ENCODE data around the gene THAP4.

The THAP4 gene

GRCh38 chr2:241637018-241637794, at the start of gene THAP4, which contains the start of gene ATG4B:
TSS of gene THAP4 (minus strand) at chr2:241637158. CDS start at chr2:241637017, 141 bp downstream.
TSS of gene ATG4B (plus strand) at chr2:241637693. CDS start at chr2:241637715, 22 bp downstream.
- DNase-seq (ENCODE audit: low spot score), result peak; percentile 95

GRCh38 chr2:241686324-241686649, 49.3 kb upstream of the THAP4 start:
- DNase-seq (ENCODE audit: low spot score), result no peak

GRCh38 chr2:241680827-241681599, 44.1 kb upstream of the THAP4 start:
- no peak for DNase-seq (ENCODE audit: low spot score)

- DNase-seq (ENCODE audit: low spot score), result no peak
Measured at GRCh38 chr2:241680044-241680443, 43.1 kb upstream of the THAP4 start.

- DNase-seq (ENCODE audit: low spot score), result no peak
Measured at GRCh38 chr2:241678784-241679540, 42.0 kb upstream of the THAP4 start.

- no peak for DNase-seq (ENCODE audit: low spot score)
Measured at GRCh38 chr2:241678307-241678706, 41.3 kb upstream of the THAP4 start.

- no peak for DNase-seq (ENCODE audit: low spot score)
Measured at GRCh38 chr2:241677392-241677791, 40.4 kb upstream of the THAP4 start.

- DNase-seq (ENCODE audit: low spot score), result no peak
Measured at GRCh38 chr2:241676665-241677064, 39.7 kb upstream of the THAP4 start.

GRCh38 chr2:241675885-241676284, 38.9 kb upstream of the THAP4 start:
- DNase-seq (ENCODE audit: low spot score), result no peak

- no peak for DNase-seq (ENCODE audit: low spot score)
Measured at GRCh38 chr2:241673797-241674725, 37.1 kb upstream of the THAP4 start.

- no peak for DNase-seq (ENCODE audit: low spot score)
Measured at GRCh38 chr2:241673189-241673663, 36.3 kb upstream of the THAP4 start.

- no peak for DNase-seq (ENCODE audit: low spot score)
Measured at GRCh38 chr2:241672243-241673188, 35.6 kb upstream of the THAP4 start.

GRCh38 chr2:241671457-241672240, 34.7 kb upstream of the THAP4 start:
- DNase-seq (ENCODE audit: low spot score), result no peak

GRCh38 chr2:241670333-241671110, 33.6 kb upstream of the THAP4 start:
- DNase-seq (ENCODE audit: low spot score), result no peak

GRCh38 chr2:241668839-241669238, 31.9 kb upstream of the THAP4 start:
- no peak for DNase-seq (ENCODE audit: low spot score)

GRCh38 chr2:241668354-241668753, 31.4 kb upstream of the THAP4 start:
- DNase-seq (ENCODE audit: low spot score), result no peak

- no peak for DNase-seq (ENCODE audit: low spot score)
Measured at GRCh38 chr2:241666627-241667400, 29.9 kb upstream of the THAP4 start.

All from HuH-7.5 (cell line).